Hematopoietic multipotent progenitor cell treated with erythropoietin and hydrocortisone succinate and interleukin-3 and kit ligand, for 6 days (in vitro differentiated cells): ENCODE data around the gene OSBP.
"Not testable (repeated sequence)": the region's sequence is repeated elsewhere in the genome, so short reads cannot be mapped to it uniquely, and the experiment has no call there.

Experiments
- DNase-seq: peaks from one replicate; pipeline ENCODE4 v3.0.0-alpha.2; 2015

The OSBP gene, protein sequence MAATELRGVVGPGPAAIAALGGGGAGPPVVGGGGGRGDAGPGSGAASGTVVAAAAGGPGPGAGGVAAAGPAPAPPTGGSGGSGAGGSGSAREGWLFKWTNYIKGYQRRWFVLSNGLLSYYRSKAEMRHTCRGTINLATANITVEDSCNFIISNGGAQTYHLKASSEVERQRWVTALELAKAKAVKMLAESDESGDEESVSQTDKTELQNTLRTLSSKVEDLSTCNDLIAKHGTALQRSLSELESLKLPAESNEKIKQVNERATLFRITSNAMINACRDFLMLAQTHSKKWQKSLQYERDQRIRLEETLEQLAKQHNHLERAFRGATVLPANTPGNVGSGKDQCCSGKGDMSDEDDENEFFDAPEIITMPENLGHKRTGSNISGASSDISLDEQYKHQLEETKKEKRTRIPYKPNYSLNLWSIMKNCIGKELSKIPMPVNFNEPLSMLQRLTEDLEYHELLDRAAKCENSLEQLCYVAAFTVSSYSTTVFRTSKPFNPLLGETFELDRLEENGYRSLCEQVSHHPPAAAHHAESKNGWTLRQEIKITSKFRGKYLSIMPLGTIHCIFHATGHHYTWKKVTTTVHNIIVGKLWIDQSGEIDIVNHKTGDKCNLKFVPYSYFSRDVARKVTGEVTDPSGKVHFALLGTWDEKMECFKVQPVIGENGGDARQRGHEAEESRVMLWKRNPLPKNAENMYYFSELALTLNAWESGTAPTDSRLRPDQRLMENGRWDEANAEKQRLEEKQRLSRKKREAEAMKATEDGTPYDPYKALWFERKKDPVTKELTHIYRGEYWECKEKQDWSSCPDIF

DNA sequence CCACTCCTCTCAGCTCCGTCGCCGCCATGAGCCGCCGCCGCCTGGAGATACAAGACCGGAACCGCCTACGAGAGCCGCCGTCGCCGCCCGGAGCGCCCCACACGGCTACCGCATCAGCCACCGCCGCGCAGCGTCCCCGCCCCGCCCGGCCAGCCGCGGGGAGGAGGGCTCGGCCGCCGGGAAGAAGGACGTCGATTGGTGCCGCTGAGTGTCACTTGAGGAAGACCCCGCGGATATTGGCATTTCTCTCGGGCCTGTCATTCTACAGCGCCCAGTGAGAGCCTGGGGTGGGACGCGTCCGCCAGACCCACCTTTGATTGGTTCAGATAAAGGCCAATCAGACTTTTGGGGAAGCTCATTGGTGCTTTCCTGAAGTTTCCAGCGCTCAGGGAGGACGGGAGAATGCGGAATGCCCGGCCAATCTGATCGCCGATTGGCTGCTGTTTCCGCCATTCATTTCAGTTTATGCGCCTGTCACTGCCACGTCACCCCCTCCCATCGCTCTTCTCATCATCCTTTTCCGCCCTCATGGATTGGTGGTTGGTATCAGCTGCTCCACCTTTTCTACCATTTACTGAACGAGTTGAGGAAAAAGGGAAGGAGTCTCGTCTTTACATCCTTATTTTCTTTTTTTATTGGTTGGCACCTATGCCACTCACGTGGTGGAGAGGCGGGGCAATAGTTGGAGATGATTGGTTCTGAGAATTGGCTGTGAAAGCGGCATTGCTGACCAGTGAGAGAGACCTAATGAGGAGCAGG is at the start of gene OSBP:
Gene OSBP (minus strand): TSS at position 138 of the 759 bp plus-strand sequence. CDS start 110 bp downstream, at position 28.
- peak; percentile 100 for DNase-seq

DNA sequence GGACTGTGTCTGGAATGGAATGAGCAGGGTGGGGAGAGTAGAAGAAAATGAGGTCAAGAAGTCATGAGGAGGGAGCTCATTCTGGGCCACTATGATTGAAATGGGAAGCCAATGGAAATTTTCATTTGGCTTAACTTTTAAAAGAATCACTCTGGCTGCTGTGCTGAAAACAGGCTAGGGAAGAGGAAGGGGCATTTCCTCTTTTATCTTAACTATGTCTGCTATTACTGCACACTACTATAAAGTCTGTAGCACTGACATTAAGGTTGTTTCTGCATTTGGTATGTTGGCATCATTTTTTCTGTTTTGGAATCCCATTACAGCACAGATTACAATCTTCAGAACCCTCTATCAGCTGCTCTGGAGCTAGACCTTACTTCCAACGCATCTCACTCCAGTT is 45.0 kb upstream of the OSBP start:
- DNase-seq, result peak; percentile 7

DNA sequence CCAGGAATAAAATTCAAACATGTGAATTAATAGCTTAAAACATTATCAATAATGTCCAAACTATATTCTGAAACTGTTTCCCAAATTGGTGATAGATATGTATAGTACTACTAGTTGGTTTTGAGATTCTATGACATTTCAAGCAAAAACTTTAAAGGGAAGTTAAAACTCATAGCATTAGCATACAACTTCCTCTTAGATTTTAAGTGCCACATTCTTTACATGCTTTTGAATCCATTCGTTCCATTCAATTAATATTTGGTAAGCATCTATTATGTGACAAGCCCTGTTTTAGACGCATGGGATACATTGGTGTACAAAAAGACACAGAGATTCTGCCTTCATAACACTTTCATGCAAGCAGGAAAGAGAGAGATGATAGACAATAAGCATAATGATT is 44.4 kb upstream of the OSBP start:
- no peak for DNase-seq

DNA sequence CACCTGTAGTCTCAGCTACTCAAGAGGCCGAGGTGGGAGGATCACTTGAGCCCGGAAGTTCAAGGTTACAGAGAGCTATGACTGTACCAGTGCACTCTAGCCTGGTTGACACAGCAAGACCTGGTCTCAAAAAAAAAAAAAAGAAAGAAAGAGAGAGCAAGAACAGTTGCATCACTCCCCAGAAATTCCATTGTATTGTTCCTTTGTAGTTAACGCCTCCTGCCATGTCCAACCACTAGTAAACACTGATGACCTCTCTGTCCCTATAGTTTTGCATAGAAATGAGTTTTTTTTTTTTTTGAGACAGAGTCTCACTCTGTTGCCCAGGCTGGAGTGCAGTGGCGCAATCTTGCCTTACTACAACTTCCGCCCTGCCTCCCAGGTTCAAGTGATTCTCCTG is 42.5 kb upstream of the OSBP start:
- DNase-seq, result no peak

DNA sequence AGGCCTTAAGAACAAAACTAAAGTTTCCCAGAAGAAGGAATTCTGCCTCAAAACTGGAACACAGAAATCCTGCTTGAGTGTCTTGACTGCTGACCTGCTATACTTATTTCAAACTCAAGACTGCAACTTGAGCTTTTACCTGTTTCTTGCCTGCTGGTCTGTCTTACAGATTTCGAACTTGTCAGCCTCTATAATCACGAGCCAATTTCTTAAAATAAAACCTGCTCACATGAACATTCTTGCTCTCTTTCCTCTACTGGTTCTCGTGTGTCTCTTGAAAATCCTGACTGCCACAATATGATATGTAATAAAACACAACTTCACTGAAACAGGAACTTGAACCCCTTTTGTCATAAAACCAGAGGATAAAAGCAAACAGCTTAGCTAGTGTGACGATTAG is 39.3 kb upstream of the OSBP start:
- DNase-seq, result no peak

DNA sequence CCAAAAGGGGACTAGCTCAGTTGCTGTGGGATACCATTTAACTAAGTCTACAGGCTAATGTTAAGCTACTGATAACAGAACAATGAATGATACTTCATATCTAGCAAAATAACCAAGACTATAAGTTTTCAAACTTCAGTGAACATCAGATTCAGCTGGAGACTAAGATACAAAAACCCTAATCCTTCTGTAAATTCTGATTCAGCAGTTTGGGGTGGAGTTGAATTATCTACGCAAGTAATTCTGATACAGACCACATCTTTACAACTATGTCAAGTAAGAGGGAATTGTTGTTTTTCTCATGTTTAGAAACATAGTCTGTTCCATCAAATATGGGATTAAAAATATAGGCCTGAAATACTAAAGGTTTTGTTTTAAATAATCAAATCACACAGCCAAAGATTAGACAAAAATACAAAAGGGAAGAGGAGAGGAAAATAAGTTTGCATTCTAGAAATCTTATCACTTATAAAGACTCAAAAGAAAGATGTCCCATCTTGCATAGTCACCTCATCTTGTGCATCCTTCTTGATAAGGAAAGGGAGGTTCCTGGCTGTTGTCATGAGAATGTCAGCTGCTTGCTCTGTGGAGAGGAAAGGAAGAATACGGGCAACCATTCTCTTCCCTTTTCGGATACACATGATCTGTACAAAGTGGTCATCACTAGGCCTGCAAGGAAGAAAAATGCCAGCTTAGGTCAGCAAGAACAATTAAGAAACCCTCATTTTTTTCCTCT is 31.8 kb upstream of the OSBP start:
- DNase-seq, result peak; percentile 44

DNA sequence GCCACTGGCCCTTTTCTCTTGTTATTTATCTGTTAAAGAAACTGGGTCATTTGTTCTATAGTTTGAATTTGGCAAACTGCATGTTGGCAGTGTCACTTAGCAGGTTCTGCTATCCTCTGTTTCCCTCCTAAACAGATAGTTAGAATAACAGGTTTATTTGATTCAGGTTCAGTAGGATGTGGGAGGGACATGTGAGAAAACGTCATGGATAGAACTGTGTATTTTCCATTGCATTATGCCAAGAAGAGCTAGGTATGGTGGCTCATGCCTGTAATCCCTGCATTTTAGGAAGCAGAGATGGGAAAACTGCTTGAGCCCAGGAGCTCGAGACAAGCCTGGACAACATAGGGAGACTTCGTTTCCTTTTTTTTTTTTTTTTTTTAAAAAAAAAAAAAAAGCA is 29.0 kb upstream of the OSBP start:
- no peak for DNase-seq

DNA sequence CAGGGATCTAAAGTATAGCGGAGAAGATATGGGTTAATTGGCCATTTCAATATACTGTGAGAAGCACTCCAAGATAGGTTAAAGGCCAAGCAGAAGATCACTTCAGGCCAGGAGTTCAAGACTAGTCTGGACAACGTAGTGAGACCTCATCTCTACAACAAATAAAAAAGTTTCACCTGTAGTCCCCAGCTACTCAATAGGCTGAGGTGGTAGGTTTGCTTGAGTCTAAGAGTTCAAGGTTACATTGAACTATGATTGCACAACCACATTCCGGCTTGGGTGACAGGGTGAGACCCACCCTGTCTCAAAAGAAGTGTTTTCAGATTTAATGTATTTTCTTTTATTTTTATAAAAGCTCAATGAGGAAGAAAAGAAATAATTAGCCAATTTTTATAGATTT is 27.8 kb upstream of the OSBP start:
- no peak for DNase-seq

DNA sequence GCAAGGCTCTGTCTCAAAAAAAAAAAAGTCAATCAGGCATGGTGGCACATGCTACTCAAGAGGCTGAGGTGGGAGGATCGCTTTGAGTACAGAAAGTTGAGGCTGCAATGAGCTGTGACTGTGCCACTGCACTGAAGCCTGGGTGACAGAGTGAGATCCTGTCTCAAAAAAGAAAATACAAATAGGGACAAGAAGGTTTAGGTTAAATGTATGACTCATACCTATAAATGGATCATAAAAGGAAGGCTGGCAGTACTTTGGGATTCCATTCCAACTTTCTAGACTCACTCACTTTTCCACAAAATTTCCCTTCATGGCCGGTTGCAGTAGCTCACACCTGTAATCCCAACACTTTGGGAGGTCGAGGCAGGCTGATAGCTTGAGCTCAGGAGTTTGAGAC is 25.6 kb upstream of the OSBP start:
- DNase-seq, result no peak

DNA sequence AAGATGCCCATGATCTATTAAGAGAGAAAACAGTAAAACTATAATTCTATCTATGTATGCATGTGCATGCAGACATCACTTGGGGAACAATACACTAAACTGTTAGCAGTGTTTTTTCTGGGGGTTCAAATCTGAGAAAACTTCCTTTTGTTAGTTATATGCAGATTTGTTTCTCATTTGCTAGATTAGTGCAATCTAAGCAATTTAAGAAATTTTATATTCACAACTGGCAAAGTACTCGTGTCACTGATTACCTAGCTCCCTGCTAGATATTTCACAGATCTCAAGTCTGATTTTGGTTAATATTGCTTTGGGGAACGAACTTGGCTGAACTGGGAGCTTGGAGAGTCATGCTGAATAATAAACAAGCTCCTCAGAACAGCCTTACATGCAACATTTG is 14.9 kb upstream of the OSBP start:
- no peak for DNase-seq

DNA sequence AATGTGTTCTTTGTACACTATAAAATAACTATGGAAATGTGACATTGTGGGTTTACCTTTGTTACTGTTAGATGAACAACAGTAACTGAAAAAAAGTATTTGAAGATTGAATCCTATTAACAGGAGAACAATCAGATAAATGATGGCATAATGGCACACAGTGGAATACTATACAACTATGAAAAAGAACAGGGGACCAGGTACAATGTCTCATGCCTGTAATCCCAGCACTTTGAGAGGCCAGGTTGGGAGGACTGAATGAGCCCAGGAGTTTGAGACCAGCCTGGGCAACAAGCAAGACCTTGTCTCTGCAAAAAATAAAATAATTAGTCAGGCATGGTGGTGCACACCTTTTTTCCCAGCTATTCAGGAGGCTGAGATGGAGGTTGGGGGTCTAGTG is 14.4 kb upstream of the OSBP start:
- DNase-seq, result no peak

DNA sequence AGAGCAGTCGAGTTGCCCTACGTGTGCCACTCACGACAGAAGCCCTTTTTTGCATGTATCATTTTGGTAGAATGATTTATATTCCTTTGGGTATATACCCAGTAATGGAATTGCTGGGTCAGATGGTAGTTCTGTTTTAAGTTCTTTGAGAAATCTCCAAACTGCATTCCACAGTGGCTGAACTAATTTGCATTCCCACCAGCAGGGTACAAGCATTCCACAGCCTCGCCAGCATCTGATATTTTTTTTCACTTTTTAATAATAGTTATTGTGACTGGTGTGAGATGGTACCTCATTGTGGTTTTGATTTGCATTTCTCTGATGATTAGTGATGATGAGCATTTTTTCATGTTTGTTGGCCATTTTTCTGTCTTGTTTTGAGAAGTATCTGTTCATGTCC is 11.4 kb upstream of the OSBP start:
- DNase-seq, result not testable (repeated sequence)

DNA sequence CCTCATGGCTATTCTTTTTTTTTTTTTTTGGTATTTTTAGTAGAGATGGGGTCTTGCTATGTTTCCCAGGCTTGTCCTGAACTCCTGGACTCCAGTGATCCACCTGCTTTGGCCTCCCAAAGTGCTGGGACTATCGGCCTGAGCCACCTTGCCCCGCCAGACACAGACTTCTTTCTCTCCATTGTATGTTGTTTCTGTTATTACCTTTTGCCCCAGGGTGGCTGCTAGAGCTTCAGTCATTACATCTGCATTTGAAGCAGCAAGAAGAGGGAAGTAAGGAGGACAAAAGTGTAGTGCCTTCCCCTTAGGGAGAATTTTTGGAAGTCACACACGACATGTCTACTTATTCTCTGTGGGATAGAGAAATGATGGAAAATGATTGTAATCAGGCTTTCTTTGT is 10.1 kb upstream of the OSBP start:
- DNase-seq, result no peak

DNA sequence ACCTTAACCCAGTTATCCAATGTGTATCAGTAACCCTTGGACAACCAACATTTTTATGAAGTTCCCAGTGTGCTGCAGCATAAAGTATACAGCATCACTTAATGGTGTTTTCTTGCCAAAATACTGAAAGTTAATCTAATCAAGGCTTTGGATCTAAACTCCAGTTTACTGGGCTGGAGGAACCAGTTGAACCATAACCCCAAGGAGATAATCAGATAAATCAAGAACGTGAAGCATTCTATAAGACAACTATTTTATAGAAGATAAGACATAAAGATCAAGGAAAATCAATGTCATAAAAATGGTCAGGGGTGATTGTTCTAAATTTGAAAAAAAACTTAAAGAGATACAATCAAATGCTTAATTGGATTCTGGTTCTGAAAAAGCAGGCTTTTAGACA is 2.3 kb upstream of the OSBP start:
- DNase-seq, result no peak

DNA sequence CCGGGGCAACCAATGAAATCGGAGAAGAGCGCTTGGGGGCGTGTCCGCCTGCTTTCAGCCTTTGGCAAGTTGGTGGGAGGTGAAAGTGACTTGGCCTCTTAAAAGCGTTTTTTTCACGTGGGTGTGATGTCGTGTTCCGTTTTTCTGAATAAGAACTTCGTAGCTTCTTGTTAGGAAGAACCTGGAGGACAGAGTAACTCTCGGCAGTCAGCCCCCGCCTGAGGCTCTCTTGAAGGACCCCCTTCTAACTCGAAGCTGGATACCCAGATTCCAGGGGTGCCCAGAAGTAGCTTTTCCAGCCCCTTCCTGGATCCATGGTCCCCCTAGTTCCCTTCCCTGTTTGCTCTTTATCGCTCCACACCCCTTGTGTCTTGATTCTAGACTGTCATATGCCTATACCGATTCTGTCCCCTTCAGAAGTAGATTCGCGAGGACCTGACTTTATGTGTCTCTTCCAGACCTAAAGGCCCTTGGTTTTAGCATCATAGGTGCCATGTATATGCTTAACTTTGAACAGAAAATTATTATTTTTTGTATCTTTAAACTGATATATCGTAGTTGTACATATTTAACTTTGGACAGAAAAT is 915 bp upstream of the OSBP start:
- no peak for DNase-seq

DNA sequence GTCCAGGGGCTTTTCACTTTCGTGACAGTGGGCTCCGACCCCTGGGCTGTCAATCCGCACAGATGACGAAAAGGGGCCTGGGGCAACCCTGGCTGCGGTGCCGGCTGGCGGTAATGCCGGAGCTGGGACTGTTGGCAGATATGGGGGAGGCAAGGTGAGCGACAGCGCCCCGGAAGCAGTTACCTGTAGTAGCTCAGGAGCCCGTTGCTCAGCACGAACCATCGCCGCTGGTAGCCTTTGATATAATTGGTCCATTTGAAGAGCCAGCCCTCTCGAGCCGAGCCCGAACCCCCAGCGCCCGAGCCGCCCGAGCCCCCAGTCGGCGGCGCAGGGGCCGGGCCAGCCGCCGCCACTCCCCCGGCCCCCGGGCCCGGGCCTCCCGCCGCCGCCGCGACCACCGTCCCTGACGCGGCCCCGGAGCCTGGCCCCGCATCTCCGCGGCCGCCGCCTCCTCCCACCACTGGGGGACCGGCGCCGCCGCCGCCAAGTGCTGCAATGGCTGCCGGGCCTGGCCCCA is 396 bp downstream of the OSBP start:
- peak; percentile 58 for DNase-seq

DNA sequence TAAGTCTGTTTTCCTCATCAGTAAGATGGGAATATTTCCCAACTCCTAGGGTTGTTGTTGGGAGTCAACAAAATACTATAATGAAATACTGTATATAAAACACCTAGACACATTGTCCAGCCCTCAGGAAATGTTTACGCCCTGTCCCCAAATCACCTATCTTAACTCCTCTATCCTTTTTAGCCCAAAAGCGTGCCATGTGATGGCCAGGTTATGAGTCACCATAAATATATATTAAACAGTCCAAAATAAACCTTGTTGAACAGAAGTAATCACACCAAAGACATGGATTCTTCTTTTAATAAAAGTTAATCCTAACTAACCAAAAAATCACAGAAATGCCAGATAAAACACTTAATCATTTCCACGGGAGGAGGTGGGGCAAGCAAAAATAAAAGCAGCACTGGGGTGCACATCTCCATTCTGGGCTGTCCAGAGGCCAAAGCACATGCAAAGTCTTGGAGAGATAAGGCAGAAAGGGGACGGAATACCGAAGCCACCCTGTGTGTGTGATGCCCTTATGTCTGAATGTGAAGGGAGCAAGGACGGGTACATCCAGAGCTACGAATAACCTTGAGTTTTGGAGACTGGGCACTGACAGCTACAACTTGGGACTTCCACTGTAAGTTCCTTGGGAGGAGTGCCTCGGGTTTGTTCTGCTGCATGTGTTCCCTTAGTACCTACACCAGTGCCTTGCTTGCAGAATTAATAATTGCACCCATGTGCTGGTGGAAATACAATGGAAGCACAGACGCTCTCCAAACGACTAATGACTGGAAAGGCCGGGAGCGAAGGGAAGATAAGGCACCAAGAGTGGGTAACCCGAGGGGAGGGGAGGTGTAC is 1.1 kb downstream of the OSBP start:
- peak; percentile 65 for DNase-seq

DNA sequence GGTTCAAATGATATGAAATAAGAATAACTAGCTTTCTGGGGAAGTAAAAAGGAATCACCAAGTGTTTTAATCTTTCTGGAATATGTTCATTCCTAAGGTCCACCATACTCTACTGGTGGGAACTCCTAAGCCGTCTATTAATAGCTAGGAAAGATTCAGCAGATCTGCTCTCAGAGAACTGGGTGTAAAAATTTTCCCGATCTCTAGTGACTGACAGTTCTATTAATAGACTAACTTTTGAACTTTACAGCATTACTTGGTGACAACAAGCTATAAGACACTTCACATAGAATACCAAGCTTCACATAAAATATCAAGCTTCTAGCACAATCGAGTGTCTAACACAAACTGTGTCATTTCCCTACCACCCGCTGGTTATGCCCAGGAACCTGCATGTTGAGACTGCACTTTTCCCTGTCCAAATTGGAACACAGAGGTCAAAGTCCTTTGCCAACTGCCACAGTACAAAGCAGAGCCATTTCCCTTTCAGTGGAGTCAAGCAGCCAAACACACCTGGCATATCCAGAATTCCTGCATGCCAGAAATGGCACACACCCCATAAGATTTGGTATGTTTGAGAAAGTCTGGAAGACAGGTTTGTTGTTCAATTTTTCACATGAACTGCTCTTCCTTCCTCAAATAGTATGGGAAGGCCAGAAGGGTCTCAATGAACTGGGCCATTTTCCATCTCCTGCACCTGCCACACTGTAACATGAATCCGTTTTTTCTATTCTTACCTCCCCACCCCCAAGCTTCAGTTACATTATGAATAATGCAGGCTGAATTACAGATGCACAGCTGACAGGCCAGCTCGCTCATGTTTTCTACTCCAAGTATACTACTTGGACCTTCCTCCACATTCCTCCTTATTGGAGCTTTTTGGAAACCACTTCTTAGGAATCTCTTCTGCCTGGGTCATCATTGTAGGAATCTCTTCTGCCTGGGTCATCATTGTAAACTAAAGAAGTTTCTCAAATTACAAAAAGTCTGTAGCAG is 3.7 kb downstream of the OSBP start:
- DNase-seq, result no peak

DNA sequence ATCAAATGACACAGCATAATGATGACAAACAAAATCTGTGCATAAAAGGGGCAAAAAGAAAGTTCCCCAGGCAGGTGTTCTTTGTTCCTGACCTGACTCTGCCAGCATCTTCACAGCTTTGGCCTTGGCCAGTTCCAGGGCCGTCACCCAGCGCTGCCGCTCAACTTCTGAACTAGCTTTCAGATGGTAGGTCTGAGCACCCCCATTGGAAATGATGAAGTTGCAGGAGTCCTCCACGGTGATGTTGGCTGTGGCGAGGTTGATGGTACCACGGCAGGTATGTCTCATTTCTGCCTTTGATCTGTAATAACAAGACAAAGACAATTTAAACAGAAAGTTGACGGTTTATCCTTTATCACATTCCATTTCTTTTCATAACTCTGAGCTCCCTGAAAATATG is 5.3 kb downstream of the OSBP start:
- DNase-seq, result no peak
